Kidney (tissue), 14 donors: ENCODE measurements around the gene RARG. TPM values are rescaled to one million over a fixed set of nuclear protein-coding genes. Genes with fewer than 3 reads are reported as not detected.

Experiments used
- DNase-seq, 5 donors: peaks; one replicate each; pipeline ENCODE4 v3.0.0-alpha.2; 2013 to 2020
- FAIRE-seq: peaks from 2 replicates; lab custom pipeline; 2012; peaks lifted over from hg19 to GRCh38; lab: Jason Lieb, UNC
- H3K27ac ChIP-seq, 2 donors: one replicate each; pipeline ENCODE4 v1.7.0; 2013; ENCODE audit warnings: low read depth in 2 of 2, low read length in 2 of 2, inconsistent platforms in 1 of 2
- H3K27me3 ChIP-seq: one replicate; pipeline ENCODE4 v1.7.1; 2013; ENCODE audit warnings: low read length, inconsistent platforms; ENCODE audit not compliant: control insufficient read depth, insufficient read depth
- H3K36me3 ChIP-seq, 3 donors: one replicate each; pipeline versions ENCODE4 v1.7.0 to v1.7.1; 2013; ENCODE audit warnings: low read length in 3 of 3, control low read depth in 1 of 3, inconsistent platforms in 1 of 3; ENCODE audit not compliant: insufficient read depth in 3 of 3, control insufficient read depth in 2 of 3
- H3K4me1 ChIP-seq, 3 donors: one replicate each; pipeline versions ENCODE4 v1.7.0 to v1.7.1; 2013; ENCODE audit warnings: low read length in 3 of 3, inconsistent platforms in 1 of 3, low read depth in 1 of 3; ENCODE audit not compliant: control insufficient read depth in 2 of 3, insufficient read depth in 2 of 3
- H3K4me3 ChIP-seq, 3 donors: one replicate each; pipeline versions ENCODE4 v1.7.0 to v1.8.1; 2013; ENCODE audit warnings: low read length in 3 of 3, control low read depth in 1 of 3, inconsistent platforms in 1 of 3
- H3K9ac ChIP-seq, 3 donors: one replicate each; pipeline versions ENCODE4 v1.7.0 to v1.7.1; 2013; ENCODE audit warnings: low read length in 3 of 3, control low read depth in 1 of 3, inconsistent platforms in 1 of 3
- H3K9me3 ChIP-seq, 3 donors: one replicate each; pipeline versions ENCODE4 v1.7.0 to v1.7.1; 2013; ENCODE audit warnings: low read length in 3 of 3, control low read depth in 1 of 3, inconsistent platforms in 1 of 3; ENCODE audit not compliant: control insufficient read depth in 2 of 3, insufficient read depth in 1 of 3
- intact Hi-C: fragments of 100-400 bp; cut with DNase I; formaldehyde crosslinking; loops from one replicate; pipeline ENCODE4 v1.11.1; 2022
- polyA plus RNA-seq: library from polyadenylated mRNA; stranded (reverse); fragments of 350-450 nt; fragmentation: Illumina TruSeq; extraction: RNeasy Lipid Tissue Mini Kit (QIAGEN cat#74804); gene quantifications from one replicate; pipeline ENCODE4 v1.2.3, GENCODE V29; 2014; ENCODE audit warnings: low read depth, low replicate concordance; ENCODE audit not compliant: insufficient read depth
- total RNA-seq: library from RNA; stranded (reverse); fragmentation: NEBNext Ultra II Directional; extraction: Animal tissue kit (Norgen Biotek cat#: 25700); gene quantifications from one replicate; pipeline ENCODE4 v1.2.1, GENCODE V29; 2021
- TF ChIP-seq, protein P1 (sequence below): IDR thresholded peaks from 3 replicates; pipeline ENCODE4 v1.5.1; 2012; ENCODE audit warnings: mild to moderate bottlenecking, moderate library complexity, borderline replicate concordance; ENCODE audit not compliant: insufficient read depth; ENCODE audit errors: extremely low read depth
- donor health status: control.
- donor health status: control.
- donor health status: control.
- donor health status: control.
- donor health status: control.
- donor health status: DM: yes; HTN: yes; CAD: no.
- donor health status: Normal renal cell carcinoma (clear cell type).

RARG gene
- total and polyA plus RNA-seq, 2 donors from 2014 or later = 13.2 to 34.1 TPM

DNA sequence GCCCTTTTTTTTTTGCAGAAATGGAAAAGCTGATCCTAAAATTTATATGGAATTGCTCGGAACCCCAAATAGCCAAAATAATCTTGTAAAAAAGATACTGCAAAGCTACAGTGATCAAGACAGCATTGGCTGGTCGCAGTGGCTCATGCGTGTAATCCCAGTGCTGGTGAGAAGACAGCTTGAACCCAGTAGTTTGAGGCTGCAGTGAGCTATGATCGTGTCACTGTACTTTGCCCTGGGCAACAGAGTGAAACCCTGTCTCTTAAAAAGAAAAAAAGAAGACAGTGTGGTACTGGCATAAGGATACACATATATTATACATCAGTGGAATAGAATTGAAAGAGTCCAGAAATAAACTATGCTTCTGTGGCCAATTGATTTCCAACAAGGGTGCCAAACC lies 30.4 kb downstream of the RARG start:
- Histone ChIP-seq H3K4me3 (no peak overlapping the region), H3K9me3 (no peaks in the 10 kb centered on the region), H3K27me3 (no peaks in the 10 kb centered on the region), H3K27ac (no peak overlapping the region), H3K9ac (no peak overlapping the region), H3K4me1 (peaks cover 0 to 10% (median 6%) of the 10 kb centered on the region in 3 donors), H3K36me3 (no peaks in the 10 kb centered on the region)
- intact Hi-C loops = no loop called here
- DNase-seq (no peak), FAIRE-seq (no peak)
- TF ChIP-seq, protein P1, sequence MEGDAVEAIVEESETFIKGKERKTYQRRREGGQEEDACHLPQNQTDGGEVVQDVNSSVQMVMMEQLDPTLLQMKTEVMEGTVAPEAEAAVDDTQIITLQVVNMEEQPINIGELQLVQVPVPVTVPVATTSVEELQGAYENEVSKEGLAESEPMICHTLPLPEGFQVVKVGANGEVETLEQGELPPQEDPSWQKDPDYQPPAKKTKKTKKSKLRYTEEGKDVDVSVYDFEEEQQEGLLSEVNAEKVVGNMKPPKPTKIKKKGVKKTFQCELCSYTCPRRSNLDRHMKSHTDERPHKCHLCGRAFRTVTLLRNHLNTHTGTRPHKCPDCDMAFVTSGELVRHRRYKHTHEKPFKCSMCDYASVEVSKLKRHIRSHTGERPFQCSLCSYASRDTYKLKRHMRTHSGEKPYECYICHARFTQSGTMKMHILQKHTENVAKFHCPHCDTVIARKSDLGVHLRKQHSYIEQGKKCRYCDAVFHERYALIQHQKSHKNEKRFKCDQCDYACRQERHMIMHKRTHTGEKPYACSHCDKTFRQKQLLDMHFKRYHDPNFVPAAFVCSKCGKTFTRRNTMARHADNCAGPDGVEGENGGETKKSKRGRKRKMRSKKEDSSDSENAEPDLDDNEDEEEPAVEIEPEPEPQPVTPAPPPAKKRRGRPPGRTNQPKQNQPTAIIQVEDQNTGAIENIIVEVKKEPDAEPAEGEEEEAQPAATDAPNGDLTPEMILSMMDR = no peak

GRCh38 chr12:53201177-53201541 lies 30.9 kb downstream of the RARG start:
- intact Hi-C loops = no loop called here
- H3K9me3 ChIP-seq = no peaks in the 10 kb centered on the region
- no peaks in the 10 kb centered on the region for H3K36me3 ChIP-seq
- H3K9ac ChIP-seq = no peak overlapping the region
- H3K27ac ChIP-seq = no peak overlapping the region
- no peak overlapping the region for H3K4me3 ChIP-seq
- TF ChIP-seq, protein P1 = no peak
- no peaks in the 10 kb centered on the region for H3K27me3 ChIP-seq
- FAIRE-seq = no peak
- peaks cover 0 to 14% (median 9%) of the 10 kb centered on the region in 3 donors for H3K4me1 ChIP-seq
- DNase-seq = no peak

DNA sequence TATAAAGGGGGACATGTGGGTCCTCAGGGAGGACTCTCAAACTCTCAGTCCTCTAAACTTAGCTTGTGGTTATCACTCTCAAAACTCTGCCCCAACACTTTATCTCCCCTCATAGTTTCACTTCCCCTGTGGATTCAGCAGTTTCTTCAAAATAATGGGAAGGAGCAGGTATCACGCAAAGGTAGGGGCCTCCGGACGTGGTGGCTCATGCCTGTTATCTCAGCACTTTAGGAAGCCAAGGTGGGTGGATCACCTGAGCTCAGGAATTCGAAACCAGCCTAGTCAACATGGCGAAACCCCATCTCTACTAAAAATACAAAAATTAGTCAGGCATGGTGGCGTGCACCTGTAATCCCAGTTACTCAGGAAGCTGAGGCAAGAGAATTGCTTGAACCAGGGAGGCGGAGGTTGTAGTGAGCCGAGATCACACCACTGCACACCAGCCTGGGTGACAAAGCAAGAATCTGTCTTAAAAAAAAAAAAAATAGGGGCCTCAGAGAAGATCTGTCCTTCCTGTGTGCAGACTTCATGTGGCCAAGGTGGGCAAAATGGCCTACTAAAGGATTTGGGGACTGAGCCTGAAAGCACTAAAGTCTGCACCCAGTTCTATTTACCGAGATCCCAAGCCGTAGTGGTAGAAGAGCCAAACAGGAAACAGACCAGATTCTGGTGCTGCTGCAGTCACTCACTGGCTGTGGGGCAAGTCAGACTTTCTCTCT lies 31.4 kb downstream of the RARG start:
- no peaks in the 10 kb centered on the region for H3K9me3 ChIP-seq
- intact Hi-C loops = no loop called here
- no peak overlapping the region for H3K4me3 ChIP-seq
- H3K4me1 ChIP-seq = peaks cover 0 to 14% (median 11%) of the 10 kb centered on the region in 3 donors
- no peak overlapping the region for H3K27ac ChIP-seq
- H3K36me3 ChIP-seq = no peaks in the 10 kb centered on the region
- no peak overlapping the region for H3K9ac ChIP-seq
- H3K27me3 ChIP-seq = no peaks in the 10 kb centered on the region
- DNase-seq = no peak
- FAIRE-seq = no peak
- TF ChIP-seq, protein P1 = no peak

DNA sequence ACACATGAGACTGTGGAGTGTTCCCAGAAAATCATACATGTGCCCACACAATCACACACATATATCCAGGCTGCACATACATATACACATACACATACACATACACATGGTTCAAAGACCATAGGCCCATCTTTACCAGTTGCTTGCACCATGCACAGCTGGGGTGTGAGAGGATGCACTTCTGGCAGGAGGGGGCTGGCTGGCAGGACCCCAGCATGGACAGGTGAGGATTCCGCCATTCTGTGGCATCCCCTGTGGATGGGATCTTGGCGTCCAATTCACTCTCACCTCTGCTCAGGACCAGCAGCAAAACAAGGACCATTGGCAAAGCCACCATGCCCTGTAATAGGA lies 31.9 kb downstream of the RARG start:
- no peaks in the 10 kb centered on the region for H3K36me3 ChIP-seq
- H3K4me1 ChIP-seq = peaks cover 0 to 14% (median 11%) of the 10 kb centered on the region in 3 donors
- TF ChIP-seq, protein P1 = no peak
- H3K9me3 ChIP-seq = no peaks in the 10 kb centered on the region
- DNase-seq (no peak), FAIRE-seq (no peak)
- H3K27me3 ChIP-seq = no peaks in the 10 kb centered on the region
- intact Hi-C loops = no loop called here
- H3K9ac ChIP-seq = no peak overlapping the region
- no peak overlapping the region for H3K27ac ChIP-seq
- H3K4me3 ChIP-seq = no peak overlapping the region
